Fibroblast of lung (primary cell): Measurements from ENCODE around the gene KCNMA1.

Experiments used
- CTCF ChIP-seq, 2 donors: IDR thresholded peaks in 1 of 2; conservative IDR thresholded peaks in 1 of 2; 1 replicate in 1 of 2; 2 replicates in 1 of 2; pipeline ENCODE4 v1.5.1; 2011 to 2012; ENCODE audit warnings: low read length in 2 of 2, control low read depth in 1 of 2, inconsistent platforms in 1 of 2, low read depth in 1 of 2, mild to moderate bottlenecking in 1 of 2
- EZH2 ChIP-seq: IDR thresholded peaks from 2 replicates; pipeline ENCODE4 v1.5.1; 2012; ENCODE audit warnings: low read length, control low read depth, mild to moderate bottlenecking; ENCODE audit errors: missing control alignments

GRCh38 chr10:76972541-76972940 lies 665.1 kb downstream of the KCNMA1 start:
- TF ChIP-seq CTCF (conservative IDR thresholded peaks at IDR 0.05 in 1 of 2, IDR thresholded peaks at IDR 0.05 in 1 of 2; ENCODE audit: low read depth in 1 of 2, low read length in 2 of 2): no peak
- no peak for TF ChIP-seq EZH2
